Measurements from ENCODE around the gene CAMK2G.

Gene CAMK2G

DNA sequence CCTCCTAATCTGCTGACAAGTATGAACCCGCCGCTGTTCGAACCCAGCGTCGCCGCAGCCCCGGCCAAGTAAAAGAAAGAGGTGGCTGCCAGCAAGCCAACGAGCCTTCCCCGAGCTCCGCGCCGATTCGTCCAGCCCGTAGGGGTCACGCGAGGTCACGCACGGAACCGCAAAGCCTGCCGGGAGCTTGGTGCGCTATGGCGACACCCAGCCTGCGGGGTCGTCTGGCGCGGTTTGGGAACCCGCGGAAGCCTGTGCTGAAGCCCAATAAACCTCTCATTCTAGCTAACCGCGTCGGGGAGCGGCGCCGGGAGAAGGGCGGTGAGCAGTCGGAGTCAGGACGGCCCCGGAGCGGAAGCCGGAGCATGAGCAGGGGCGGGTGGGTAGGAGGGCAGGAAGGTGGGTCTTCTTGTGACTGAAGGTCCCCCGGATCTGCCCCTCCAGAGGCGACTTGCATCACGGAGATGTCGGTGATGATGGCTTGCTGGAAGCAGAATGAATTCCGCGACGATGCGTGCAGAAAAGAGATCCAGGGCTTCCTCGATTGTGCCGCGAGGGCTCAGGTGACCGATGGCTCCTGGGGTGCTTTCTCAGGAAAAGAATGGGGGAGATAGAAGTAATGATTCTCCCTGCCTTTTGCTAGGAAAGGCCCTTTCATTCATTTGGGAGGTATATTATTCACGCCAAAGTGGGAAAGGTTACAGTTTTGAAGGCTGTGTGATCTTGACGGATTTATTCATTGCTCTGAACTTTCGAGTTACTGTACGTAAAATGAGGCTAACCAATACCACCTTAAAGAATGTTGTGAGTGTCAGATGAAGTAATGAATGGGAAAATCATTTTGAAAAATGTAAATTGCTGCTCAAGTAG lies 92.2 kb downstream of the CAMK2G start, which contains the start of gene CHCHD1:
TSS of gene CHCHD1 (plus strand) at position 170 of the 870 bp plus-strand sequence. CDS start at position 198, 28 bp downstream.
- FAIRE-seq = no peak
- DNase-seq (ENCODE audit: insufficient read length, low spot score) = peak; percentile 95
- TF ChIP-seq, protein P1, sequence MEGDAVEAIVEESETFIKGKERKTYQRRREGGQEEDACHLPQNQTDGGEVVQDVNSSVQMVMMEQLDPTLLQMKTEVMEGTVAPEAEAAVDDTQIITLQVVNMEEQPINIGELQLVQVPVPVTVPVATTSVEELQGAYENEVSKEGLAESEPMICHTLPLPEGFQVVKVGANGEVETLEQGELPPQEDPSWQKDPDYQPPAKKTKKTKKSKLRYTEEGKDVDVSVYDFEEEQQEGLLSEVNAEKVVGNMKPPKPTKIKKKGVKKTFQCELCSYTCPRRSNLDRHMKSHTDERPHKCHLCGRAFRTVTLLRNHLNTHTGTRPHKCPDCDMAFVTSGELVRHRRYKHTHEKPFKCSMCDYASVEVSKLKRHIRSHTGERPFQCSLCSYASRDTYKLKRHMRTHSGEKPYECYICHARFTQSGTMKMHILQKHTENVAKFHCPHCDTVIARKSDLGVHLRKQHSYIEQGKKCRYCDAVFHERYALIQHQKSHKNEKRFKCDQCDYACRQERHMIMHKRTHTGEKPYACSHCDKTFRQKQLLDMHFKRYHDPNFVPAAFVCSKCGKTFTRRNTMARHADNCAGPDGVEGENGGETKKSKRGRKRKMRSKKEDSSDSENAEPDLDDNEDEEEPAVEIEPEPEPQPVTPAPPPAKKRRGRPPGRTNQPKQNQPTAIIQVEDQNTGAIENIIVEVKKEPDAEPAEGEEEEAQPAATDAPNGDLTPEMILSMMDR (IDR thresholded peaks at IDR 0.05; ENCODE audit: insufficient read depth, missing control alignments) = no peak

DNA sequence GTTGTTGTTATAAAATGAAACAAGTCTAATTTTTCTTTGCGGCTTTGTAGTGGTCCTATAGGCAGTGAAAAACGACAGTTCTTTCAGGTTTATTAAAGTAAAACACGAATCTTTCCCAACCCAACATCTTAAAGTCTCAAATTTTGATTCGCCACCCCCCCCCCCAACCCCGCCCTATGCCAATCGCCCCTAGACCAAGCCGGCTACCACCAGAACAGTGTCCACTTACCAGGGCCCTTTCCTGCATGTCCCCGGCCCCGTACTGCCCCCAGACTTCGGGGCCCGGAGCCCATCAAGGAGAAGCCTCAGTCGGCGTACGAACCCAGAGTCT lies 92.8 kb downstream of the CAMK2G start:
- FAIRE-seq (no peak), DNase-seq (ENCODE audit: insufficient read length, low spot score) (no peak)
- TF ChIP-seq, protein P1 (IDR thresholded peaks at IDR 0.05; ENCODE audit: insufficient read depth, missing control alignments) = no peak

DNA sequence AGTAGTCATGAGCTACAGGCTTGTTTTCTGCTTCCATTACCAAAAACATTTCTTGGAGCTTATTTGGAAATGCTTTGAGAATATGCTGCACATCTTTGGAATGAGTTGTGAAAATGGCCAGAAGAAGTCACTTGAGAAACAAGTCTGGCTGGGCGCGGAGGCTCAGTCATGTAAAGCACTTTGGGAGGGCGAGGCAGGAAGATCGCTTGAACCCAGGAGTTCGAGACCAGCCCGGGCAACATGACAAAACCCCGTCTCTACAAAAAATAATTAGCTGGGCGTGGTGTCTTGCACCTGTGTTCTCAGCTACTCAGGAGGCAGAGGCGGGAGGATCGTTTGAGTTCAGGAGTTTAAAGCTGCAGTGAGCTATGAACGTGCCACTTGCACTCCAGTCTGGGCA lies 93.4 kb downstream of the CAMK2G start:
- FAIRE-seq = no peak

DNA sequence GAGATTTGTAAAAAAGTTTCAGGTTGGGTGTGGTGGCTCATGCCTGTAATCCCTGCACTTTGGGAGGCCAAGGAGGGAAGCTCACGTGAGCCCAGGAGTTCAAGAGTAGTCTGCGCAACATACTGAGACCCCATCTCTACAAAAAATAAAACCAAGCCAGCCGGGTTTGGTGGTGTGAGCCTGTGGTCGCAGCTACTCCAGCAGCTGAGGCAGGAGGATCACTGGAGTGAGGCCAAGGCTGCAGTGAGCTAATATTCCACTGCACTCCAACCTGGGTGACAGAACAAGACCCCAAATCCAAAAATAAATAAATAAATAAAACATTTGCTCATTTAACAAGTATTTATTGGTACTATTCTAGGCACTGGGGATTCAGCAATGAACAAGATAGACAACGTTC lies 94.1 kb downstream of the CAMK2G start:
- no peak for FAIRE-seq
- TF ChIP-seq, protein P1 (IDR thresholded peaks at IDR 0.05; ENCODE audit: insufficient read depth, missing control alignments) = no peak

More for the DNA sequence above, 93.4 kb downstream of the CAMK2G start:
- TF ChIP-seq, protein P1 (IDR thresholded peaks at IDR 0.05; ENCODE audit: insufficient read depth, missing control alignments) = no peak
- no peak for DNase-seq (ENCODE audit: insufficient read length, low spot score)

DNA sequence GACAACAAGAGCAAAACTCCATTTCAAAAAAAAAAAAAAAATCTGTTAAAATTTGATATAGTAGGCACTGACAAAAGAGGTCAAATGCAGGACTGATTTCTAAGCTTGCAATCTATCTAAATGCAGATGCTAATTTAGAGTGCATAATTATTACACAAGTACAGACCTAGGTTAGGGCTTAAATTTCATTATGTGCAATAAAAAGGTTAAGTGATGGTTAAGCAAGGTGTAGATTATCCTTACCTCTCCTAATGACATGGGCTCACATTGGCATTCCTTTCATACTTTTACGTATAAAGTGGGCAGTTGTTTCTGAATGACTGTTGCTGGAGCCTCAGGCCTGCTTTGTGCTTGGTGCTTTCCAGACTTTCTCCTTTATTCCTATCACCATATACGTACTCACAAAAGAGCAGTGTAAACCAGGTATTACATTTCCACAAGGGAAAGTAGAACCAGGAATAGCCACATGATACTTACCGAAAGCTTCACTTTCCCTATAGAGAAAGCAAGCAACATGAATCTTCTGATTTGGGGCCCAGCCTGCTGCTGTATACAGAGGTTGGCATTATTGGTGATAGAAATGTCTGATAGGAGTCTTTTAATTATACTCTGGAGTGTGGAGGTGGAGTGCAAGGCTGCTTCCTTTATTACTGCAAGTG lies 94.7 kb downstream of the CAMK2G start:
- TF ChIP-seq, protein P1 (IDR thresholded peaks at IDR 0.05; ENCODE audit: insufficient read depth, missing control alignments) = no peak
- no peak for FAIRE-seq

More for the DNA sequence above, 94.1 kb downstream of the CAMK2G start:
- no peak for DNase-seq (ENCODE audit: insufficient read length, low spot score)

DNA sequence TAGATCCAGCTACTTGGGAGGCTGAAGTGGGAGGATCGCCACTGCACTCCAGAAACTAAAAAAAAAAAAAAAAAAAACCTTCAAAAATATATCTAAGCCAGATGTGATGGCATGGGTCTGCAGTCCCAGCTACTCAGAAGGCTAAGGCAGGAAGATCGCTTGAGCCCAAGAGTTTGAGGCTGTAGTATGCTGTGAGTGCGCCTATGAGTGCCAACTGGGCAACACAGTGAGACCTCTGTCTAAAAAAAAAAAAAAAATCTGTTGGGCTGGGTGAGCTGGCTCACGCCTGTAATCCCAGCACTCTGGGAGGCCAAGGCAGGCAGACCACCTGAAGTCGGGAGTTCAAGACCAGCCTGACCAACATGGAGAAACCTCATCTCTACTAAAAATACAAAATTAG lies 95.3 kb downstream of the CAMK2G start:
- FAIRE-seq = no peak
- DNase-seq (ENCODE audit: insufficient read length, low spot score) = no peak
- TF ChIP-seq, protein P1 (IDR thresholded peaks at IDR 0.05; ENCODE audit: insufficient read depth, missing control alignments) = no peak

More for the DNA sequence above, 94.7 kb downstream of the CAMK2G start:
- DNase-seq (ENCODE audit: insufficient read length, low spot score) = no peak
